Vagina (tissue), 2 donors: Measurements from ENCODE around the gene LRTM1. TPM values are rescaled to one million over a fixed set of nuclear protein-coding genes. Genes with fewer than 3 reads are reported as not detected.

ENCODE experiments used
- DNase-seq, 2 donors: peaks; one replicate each; pipeline ENCODE4 v3.0.0-alpha.2; 2017; ENCODE audit errors: extremely low spot score in 2 of 2
- H3K27ac ChIP-seq: fragments of 200-600 bp; sonication (generic); one replicate; pipeline ENCODE4 v1.5.1; 2019
- H3K27me3 ChIP-seq: fragments of 200-600 bp; sonication (generic); one replicate; pipeline ENCODE4 v1.5.1; 2019
- H3K36me3 ChIP-seq, 2 donors: fragments of 200-600 bp; sonication (generic); one replicate each; pipeline ENCODE4 v1.5.1; 2017 to 2019
- H3K4me1 ChIP-seq: fragments of 200-600 bp; sonication (generic); one replicate; pipeline ENCODE4 v1.5.1; 2019
- H3K4me3 ChIP-seq, 2 donors: fragments of 200-600 bp; sonication (generic); 1 replicate in 1 of 2; 2 replicates in 1 of 2; pipeline ENCODE4 v1.5.1; 2016 to 2019
- H3K9me3 ChIP-seq: fragments of 200-600 bp; sonication (generic); one replicate; pipeline ENCODE4 v1.5.1; 2019
- POLR2A ChIP-seq, 2 donors: fragments of 450-650 bp; IDR thresholded peaks; one replicate each; pipeline ENCODE4 v1.6.1; 2017; ENCODE audit warnings: antibody characterized with exemption in 2 of 2, mild to moderate bottlenecking in 2 of 2, moderate library complexity in 2 of 2
- POLR2AphosphoS5 ChIP-seq, 2 donors: sonication (generic); formaldehyde crosslinking; IDR thresholded peaks; one replicate each; pipeline ENCODE4 v1.9.0; 2017; ENCODE audit warnings: antibody characterized with exemption in 2 of 2, mild to moderate bottlenecking in 2 of 2, low read depth in 1 of 2; ENCODE audit not compliant: insufficient read depth in 1 of 2
- intact Hi-C: fragments of 100-400 bp; cut with DNase I; formaldehyde crosslinking; loops from one replicate; pipeline ENCODE4 v1.15.1; 2023
- total RNA-seq: library from RNA; depleted of rRNA; stranded (reverse); fragments of >200 nt; gene quantifications from one replicate; pipeline ENCODE4 v1.2.3, GENCODE V29; 2016
- TF ChIP-seq, protein P1 (sequence below), 3 experiments: fragments of 450-650 bp in 2 of 3; fragments of 200-600 bp in 1 of 3; sonication (generic) in 1 of 3; IDR thresholded peaks; one replicate each; pipeline ENCODE4 v1.5.1; 2017 to 2019; ENCODE audit warnings: antibody characterized with exemption in 3 of 3, mild to moderate bottlenecking in 2 of 3, moderate library complexity in 2 of 3

Gene LRTM1
- total RNA-seq, 1 donor from 2014 or later, result not detected

DNA sequence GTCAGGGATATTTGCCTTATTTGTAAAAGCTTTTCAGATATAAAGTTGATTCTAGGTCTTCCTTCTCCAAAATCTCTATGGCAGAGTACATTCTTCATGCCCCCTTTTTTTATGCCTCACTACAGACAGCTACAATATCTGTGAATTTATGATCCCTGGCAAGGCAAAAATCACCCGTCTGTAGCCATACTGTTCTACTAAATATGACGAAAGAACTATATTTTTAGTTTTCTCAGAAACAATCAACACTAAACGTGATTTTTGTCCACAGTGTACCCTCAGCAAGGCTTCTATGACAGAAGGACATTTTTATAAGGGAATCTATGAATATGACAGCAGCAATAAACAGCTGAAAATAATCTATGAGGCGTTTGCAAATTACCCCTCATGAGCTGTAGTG, 12.7 kb downstream of the LRTM1 start:
- no peaks in the 10 kb centered on the region for H3K36me3 ChIP-seq
- no peak overlapping the region for H3K4me3 ChIP-seq
- intact Hi-C loops, result no loop called here
- H3K27ac ChIP-seq, result no peak overlapping the region
- no peaks in the 10 kb centered on the region for H3K9me3 ChIP-seq
- H3K27me3 ChIP-seq, result no peaks in the 10 kb centered on the region
- H3K4me1 ChIP-seq, result peaks cover 9% of the 10 kb centered on the region
- TF ChIP-seq, protein P1, sequence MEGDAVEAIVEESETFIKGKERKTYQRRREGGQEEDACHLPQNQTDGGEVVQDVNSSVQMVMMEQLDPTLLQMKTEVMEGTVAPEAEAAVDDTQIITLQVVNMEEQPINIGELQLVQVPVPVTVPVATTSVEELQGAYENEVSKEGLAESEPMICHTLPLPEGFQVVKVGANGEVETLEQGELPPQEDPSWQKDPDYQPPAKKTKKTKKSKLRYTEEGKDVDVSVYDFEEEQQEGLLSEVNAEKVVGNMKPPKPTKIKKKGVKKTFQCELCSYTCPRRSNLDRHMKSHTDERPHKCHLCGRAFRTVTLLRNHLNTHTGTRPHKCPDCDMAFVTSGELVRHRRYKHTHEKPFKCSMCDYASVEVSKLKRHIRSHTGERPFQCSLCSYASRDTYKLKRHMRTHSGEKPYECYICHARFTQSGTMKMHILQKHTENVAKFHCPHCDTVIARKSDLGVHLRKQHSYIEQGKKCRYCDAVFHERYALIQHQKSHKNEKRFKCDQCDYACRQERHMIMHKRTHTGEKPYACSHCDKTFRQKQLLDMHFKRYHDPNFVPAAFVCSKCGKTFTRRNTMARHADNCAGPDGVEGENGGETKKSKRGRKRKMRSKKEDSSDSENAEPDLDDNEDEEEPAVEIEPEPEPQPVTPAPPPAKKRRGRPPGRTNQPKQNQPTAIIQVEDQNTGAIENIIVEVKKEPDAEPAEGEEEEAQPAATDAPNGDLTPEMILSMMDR (IDR thresholded peaks at IDR 0.05), result no peak
- TF ChIP-seq POLR2A (IDR thresholded peaks at IDR 0.05) (no peak), POLR2AphosphoS5 (IDR thresholded peaks at IDR 0.05; ENCODE audit: insufficient read depth in 1 of 2, low read depth in 1 of 2) (no peak)
- no peak for DNase-seq

DNA sequence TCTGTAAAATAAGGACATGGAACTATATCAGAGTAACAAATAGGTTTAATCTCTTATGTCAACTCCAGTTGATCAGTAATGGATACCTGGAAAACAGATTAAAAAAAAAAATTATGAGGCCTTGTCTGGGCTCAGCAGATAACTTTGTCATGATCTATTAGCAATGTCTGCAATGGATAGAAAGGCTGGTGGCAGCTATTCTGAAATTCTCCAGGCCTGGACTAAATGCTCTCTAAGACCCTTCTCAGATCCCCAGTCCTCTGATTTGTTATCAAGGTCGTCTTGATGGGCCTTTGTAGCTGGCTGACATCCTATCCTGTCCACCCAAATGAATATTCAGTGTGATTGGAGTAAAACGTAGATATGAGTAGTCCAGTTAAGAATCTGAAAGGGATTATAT, 13.7 kb downstream of the LRTM1 start:
- TF ChIP-seq POLR2A (IDR thresholded peaks at IDR 0.05) (no peak), POLR2AphosphoS5 (IDR thresholded peaks at IDR 0.05; ENCODE audit: insufficient read depth in 1 of 2, low read depth in 1 of 2) (no peak)
- TF ChIP-seq, protein P1 (IDR thresholded peaks at IDR 0.05), result no peak
- no peaks in the 10 kb centered on the region for H3K9me3 ChIP-seq
- DNase-seq, result no peak
- no peak overlapping the region for H3K27ac ChIP-seq
- peaks cover 9% of the 10 kb centered on the region for H3K4me1 ChIP-seq
- H3K36me3 ChIP-seq, result no peaks in the 10 kb centered on the region
- intact Hi-C loops, result no loop called here
- no peak overlapping the region for H3K4me3 ChIP-seq
- H3K27me3 ChIP-seq, result no peaks in the 10 kb centered on the region

DNA sequence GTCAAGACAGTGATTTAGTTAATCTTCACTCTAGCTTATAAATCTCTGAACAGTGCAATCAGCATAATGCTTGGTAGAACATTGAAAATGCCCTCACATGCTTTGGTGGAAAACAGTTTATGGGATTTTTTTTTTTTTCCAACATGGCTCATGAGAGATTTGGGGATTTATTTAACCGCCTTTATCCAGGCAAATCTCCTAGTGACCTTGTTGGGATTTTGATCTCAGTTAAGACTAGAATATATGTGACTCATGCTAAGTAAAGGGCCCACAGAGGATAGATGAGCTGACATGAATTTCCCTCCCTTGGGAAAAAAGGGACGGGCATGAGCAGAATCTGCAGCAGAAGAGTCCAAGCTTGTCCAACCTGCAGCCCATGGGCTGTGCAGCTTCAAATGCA, 18.7 kb downstream of the LRTM1 start:
- intact Hi-C loops, result no loop called here
- H3K36me3 ChIP-seq, result no peaks in the 10 kb centered on the region
- no peak overlapping the region for H3K27ac ChIP-seq
- no peaks in the 10 kb centered on the region for H3K9me3 ChIP-seq
- no peaks in the 10 kb centered on the region for H3K4me1 ChIP-seq
- DNase-seq, result no peak
- no peak for TF ChIP-seq POLR2AphosphoS5 (IDR thresholded peaks at IDR 0.05; ENCODE audit: insufficient read depth in 1 of 2, low read depth in 1 of 2)
- no peak overlapping the region for H3K4me3 ChIP-seq
- H3K27me3 ChIP-seq, result no peaks in the 10 kb centered on the region

DNA sequence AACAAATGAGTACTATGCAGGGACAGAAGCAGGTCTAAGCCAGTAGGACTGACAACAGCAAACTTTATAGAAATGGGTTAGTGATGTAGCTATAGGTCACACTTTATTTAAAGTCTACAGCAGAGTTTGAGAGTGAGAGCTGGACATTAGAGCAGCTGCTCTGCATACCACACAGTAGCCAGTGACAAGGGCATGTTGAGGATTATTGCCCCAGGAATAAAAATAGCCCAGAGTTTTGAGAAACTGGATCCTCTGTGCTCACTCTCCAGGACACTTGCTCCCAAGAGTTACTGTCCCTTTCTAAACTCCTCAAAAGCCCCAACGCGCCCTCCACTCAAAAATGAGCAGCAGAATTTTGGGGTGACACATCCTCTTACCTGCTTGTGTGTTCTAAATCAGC, 21.1 kb downstream of the LRTM1 start:
- Histone ChIP-seq H3K27me3 (no peaks in the 10 kb centered on the region), H3K9me3 (no peaks in the 10 kb centered on the region), H3K4me1 (no peaks in the 10 kb centered on the region), H3K36me3 (no peaks in the 10 kb centered on the region), H3K4me3 (no peak overlapping the region), H3K27ac (no peak overlapping the region)
- TF ChIP-seq, protein P1 (IDR thresholded peaks at IDR 0.05), result no peak
- TF ChIP-seq POLR2A (IDR thresholded peaks at IDR 0.05), result no peak
- no peak for TF ChIP-seq POLR2AphosphoS5 (IDR thresholded peaks at IDR 0.05; ENCODE audit: insufficient read depth in 1 of 2, low read depth in 1 of 2)
- intact Hi-C loops, result no loop called here
- DNase-seq, result no peak

DNA sequence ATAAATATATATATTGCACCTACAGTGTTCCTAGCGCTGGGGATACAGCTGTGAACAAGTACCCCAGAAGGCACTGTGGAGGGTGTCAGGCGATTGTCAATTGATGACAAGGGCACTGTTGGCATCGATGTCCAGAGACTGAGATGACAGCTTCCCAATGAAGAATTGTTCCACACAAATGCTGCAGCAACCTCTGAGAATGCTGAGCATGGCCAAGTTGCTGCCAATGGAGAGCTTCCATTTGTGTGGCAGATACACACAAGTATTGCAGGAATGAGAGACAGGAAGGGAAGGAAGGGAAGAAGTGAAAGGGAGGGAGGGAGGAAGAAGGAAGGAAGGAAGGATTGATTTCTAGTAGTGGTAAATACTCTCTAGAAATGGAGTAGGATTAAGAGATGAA, 21.9 kb downstream of the LRTM1 start:
- no peak for TF ChIP-seq POLR2A (IDR thresholded peaks at IDR 0.05)
- TF ChIP-seq, protein P1 (IDR thresholded peaks at IDR 0.05), result no peak
- TF ChIP-seq POLR2AphosphoS5 (IDR thresholded peaks at IDR 0.05; ENCODE audit: insufficient read depth in 1 of 2, low read depth in 1 of 2), result no peak
- no peak overlapping the region for H3K27ac ChIP-seq

More for the DNA sequence above, 21.9 kb downstream of the LRTM1 start:
- Histone ChIP-seq H3K4me1 (no peaks in the 10 kb centered on the region), H3K36me3 (no peaks in the 10 kb centered on the region), H3K4me3 (no peak overlapping the region), H3K27me3 (no peaks in the 10 kb centered on the region), H3K9me3 (no peaks in the 10 kb centered on the region)
- no peak for DNase-seq
- intact Hi-C loops, result no loop called here
